ENCODE data around the gene TRAF2. TPM values are rescaled to one million over a fixed set of nuclear protein-coding genes. Genes with fewer than 3 reads are reported as not detected.
"Not testable (repeated sequence)": the region's sequence is repeated elsewhere in the genome, so short reads cannot be mapped to it uniquely, and the experiment has no call there.

TRAF2 gene
- total and polyA plus RNA-seq, 2 donors (not counting 3 experiments of a cell fraction or from before 2014, with no cell fraction given) = 10.9 to 23.1 TPM

DNA sequence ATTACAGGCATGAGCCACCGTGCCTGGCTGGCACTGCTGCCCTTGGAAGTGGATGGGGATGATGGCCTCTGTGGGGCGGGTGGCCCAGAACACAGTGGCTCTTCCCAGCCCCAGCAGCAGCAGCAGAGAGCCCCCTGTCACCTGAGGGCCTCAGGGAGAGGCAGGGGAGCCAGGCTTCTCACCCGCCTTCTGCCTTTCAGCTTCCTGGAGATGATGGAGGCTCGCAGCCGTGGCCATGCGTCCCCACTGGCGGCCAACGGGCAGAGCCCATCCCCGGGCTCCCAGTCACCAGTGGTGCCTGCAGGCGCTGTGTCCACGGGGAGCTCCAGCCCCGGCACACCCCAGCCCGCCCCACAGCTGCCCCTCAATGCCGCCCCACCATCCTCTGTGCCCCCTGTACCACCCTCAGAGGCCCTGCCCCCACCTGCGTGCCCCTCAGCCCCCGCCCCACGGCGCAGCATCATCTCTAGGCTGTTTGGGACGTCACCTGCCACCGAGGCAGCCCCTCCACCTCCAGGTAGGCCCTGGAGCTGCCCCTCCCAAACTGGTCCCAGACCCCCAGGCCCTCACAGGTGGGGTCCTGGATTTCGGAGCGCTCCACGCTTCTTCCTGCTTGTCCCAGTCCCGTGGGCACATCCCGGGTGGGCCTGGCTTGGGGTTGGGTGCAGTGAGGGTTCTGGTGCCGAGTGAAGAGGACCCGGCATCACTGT, 49.0 kb upstream of the TRAF2 start:
- Histone ChIP-seq H3K27me3 (ENCODE audit: control insufficient read depth in 2 of 2, insufficient read depth in 2 of 2, low read length in 2 of 2) (no peaks in the 10 kb centered on the region), H3K9me1 (replicated peaks; ENCODE audit: control insufficient read depth, extremely low read depth, insufficient read depth, low read length) (no peaks in the 10 kb centered on the region), H3K4me2 (ENCODE audit: insufficient read depth, low read length) (no peak overlapping the region), H3K9me3 (replicated peaks; ENCODE audit: control insufficient read depth, insufficient read depth, low read length) (no peaks in the 10 kb centered on the region), H2AFZ (ENCODE audit: low read depth, low read length) (no peak overlapping the region), H3K79me2 (ENCODE audit: control insufficient read depth, insufficient read depth, low read length) (no peaks in the 10 kb centered on the region), H3K4me3 (replicated peaks in 1 of 3; ENCODE audit: insufficient read depth in 1 of 3, low read depth in 1 of 3, low read length in 3 of 3) (no peak overlapping the region), H4K20me1 (replicated peaks; ENCODE audit: control insufficient read depth, extremely low read depth, insufficient read depth, low read length) (no peaks in the 10 kb centered on the region), H3K27ac (ENCODE audit: insufficient read depth, low read depth, low read length) (no peak overlapping the region), H3K4me1 (ENCODE audit: control insufficient read depth, extremely low read depth, insufficient read depth, low read length) (peaks cover 3% of the 10 kb centered on the region), H3K9ac (replicated peaks; ENCODE audit: extremely low read depth, insufficient read depth, low read length) (no peak overlapping the region), H3K36me3 (ENCODE audit: control insufficient read depth in 2 of 2, extremely low read depth in 1 of 2, insufficient read depth in 2 of 2, low read length in 2 of 2) (peaks cover under 1 to 13% of the 10 kb centered on the region in 2 experiments)
- ChIA-PET POLR2A (no interaction called here), CTCF (no interaction called here)
- TF ChIP-seq, protein P1, sequence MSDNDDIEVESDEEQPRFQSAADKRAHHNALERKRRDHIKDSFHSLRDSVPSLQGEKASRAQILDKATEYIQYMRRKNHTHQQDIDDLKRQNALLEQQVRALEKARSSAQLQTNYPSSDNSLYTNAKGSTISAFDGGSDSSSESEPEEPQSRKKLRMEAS (IDR thresholded peaks at IDR 0.05; ENCODE audit: insufficient read depth, insufficient read length) = no peak
- no peak for TF ChIP-seq EZH2 (IDR thresholded peaks at IDR 0.05; ENCODE audit: borderline replicate concordance, low read depth, low read length, severe bottlenecking)
- TF ChIP-seq, protein P2, sequence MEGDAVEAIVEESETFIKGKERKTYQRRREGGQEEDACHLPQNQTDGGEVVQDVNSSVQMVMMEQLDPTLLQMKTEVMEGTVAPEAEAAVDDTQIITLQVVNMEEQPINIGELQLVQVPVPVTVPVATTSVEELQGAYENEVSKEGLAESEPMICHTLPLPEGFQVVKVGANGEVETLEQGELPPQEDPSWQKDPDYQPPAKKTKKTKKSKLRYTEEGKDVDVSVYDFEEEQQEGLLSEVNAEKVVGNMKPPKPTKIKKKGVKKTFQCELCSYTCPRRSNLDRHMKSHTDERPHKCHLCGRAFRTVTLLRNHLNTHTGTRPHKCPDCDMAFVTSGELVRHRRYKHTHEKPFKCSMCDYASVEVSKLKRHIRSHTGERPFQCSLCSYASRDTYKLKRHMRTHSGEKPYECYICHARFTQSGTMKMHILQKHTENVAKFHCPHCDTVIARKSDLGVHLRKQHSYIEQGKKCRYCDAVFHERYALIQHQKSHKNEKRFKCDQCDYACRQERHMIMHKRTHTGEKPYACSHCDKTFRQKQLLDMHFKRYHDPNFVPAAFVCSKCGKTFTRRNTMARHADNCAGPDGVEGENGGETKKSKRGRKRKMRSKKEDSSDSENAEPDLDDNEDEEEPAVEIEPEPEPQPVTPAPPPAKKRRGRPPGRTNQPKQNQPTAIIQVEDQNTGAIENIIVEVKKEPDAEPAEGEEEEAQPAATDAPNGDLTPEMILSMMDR (IDR thresholded peaks at IDR 0.05; ENCODE audit: extremely low read depth in 1 of 2, insufficient read depth in 1 of 2, low read depth in 1 of 2, low read length in 2 of 2) = no peak
- TF ChIP-seq JUN (IDR thresholded peaks at IDR 0.05; ENCODE audit: borderline replicate concordance, insufficient read depth, insufficient read length, low read depth) = no peak
- TF ChIP-seq POLR2A (IDR thresholded peaks at IDR 0.05; ENCODE audit: low read depth, low read length) = no peak
- TF ChIP-seq MYC (IDR thresholded peaks at IDR 0.05; ENCODE audit: low read depth, low read length) = no peak
- no peak for TF ChIP-seq GATA2 (IDR thresholded peaks at IDR 0.05; ENCODE audit: insufficient read depth, insufficient read length, low read depth, low read length)
- no peak for TF ChIP-seq POLR2AphosphoS5 (IDR thresholded peaks at IDR 0.05; ENCODE audit: insufficient read depth, low read depth, low read length)
- TF ChIP-seq FOS (IDR thresholded peaks at IDR 0.05; ENCODE audit: borderline replicate concordance, insufficient read depth, low read length) = no peak
- DNase-seq (ENCODE audit: low read depth, low spot score) (no peak), FAIRE-seq (no peak)
- BruUV-seq (replicated peaks) = no TSS peak
- intact Hi-C loops (cut with micrococcal nuclease) = no loop called here
- dilution Hi-C loops (cut with MboI; ENCODE audit: extremely low pct_ligation_motif_present, low sequenced_read_pairs) = no loop called here

- H3K9me1 ChIP-seq (replicated peaks; ENCODE audit: control insufficient read depth, extremely low read depth, insufficient read depth, low read length); FAIRE-seq; dilution Hi-C loops (cut with MboI; ENCODE audit: extremely low pct_ligation_motif_present, low sequenced_read_pairs); H3K79me2 ChIP-seq (ENCODE audit: control insufficient read depth, insufficient read depth, low read length); H3K4me1 ChIP-seq (ENCODE audit: control insufficient read depth, extremely low read depth, insufficient read depth, low read length); H3K4me2 ChIP-seq (ENCODE audit: insufficient read depth, low read length); POLR2A ChIA-PET; BruUV-seq (replicated peaks); H3K4me3 ChIP-seq (replicated peaks in 1 of 3; ENCODE audit: insufficient read depth in 1 of 3, low read depth in 1 of 3, low read length in 3 of 3); H3K27ac ChIP-seq (ENCODE audit: insufficient read depth, low read depth, low read length); intact Hi-C loops (cut with micrococcal nuclease); H3K9me3 ChIP-seq (replicated peaks; ENCODE audit: control insufficient read depth, insufficient read depth, low read length); H2AFZ ChIP-seq (ENCODE audit: low read depth, low read length); H4K20me1 ChIP-seq (replicated peaks; ENCODE audit: control insufficient read depth, extremely low read depth, insufficient read depth, low read length); DNase-seq (ENCODE audit: low read depth, low spot score); CTCF ChIA-PET; H3K27me3 ChIP-seq (ENCODE audit: control insufficient read depth in 2 of 2, insufficient read depth in 2 of 2, low read length in 2 of 2); H3K9ac ChIP-seq (replicated peaks; ENCODE audit: extremely low read depth, insufficient read depth, low read length): not testable (repeated sequence)
- peaks cover 0 to 13% of the 10 kb centered on the region in 2 experiments for H3K36me3 ChIP-seq (ENCODE audit: control insufficient read depth in 2 of 2, extremely low read depth in 1 of 2, insufficient read depth in 2 of 2, low read length in 2 of 2)
These were observed 48.4 kb upstream of the TRAF2 start for GRCh38 chr9:136837856-136838277.
